PC-3 (cell line): ENCODE results near the gene PDYN. TPM values are rescaled to one million over a fixed set of nuclear protein-coding genes. Genes with fewer than 3 reads are reported as not detected.

Source experiments
- ATAC-seq: fragments of 200-7000 bp; cut with Tn5 transposase; 2 replicates; pipeline ENCODE4 v1.9.1; 2020; ENCODE audit warnings: mild to moderate bottlenecking, moderate library complexity
- BruUV-seq: library from RNA; stranded (reverse); fragments of 400-500 nt; replicated peaks from 2 replicates; lab custom pipeline; 2021; lab: Mats Ljungman, UMichigan
- CTCF ChIA-PET: fragments of 300-600 bp; sonication (Branson Sonifier 250); formaldehyde crosslinking; loops from one replicate; lab custom pipeline; 2022; ENCODE audit warnings: antibody characterized with exemption; lab: Charles Lee
- POLR2A ChIA-PET: fragments of 300-600 bp; sonication (Branson Sonifier 250); formaldehyde crosslinking; loops from one replicate; lab custom pipeline; 2022; ENCODE audit warnings: antibody characterized with exemption; ENCODE audit not compliant: unreplicated experiment; lab: Charles Lee
- DNase-seq: peaks from one replicate; pipeline ENCODE4 v3.0.0-alpha.2; 2015
- H2AFZ ChIP-seq: fragments of 300-600 bp; sonication (generic); 2 replicates; pipeline ENCODE4 v1.6.0; 2016; ENCODE audit warnings: antibody characterized with exemption, low read length
- H3F3A ChIP-seq: fragments of 300-600 bp; sonication (generic); one replicate; pipeline ENCODE4 v1.6.0; 2017; ENCODE audit warnings: antibody characterized with exemption, low read length, control low read depth, mild to moderate bottlenecking; ENCODE audit not compliant: unreplicated experiment
- H3K27ac ChIP-seq: fragments of 300-600 bp; sonication (generic); 2 replicates; pipeline ENCODE4 v1.5.1; 2016; ENCODE audit warnings: mild to moderate bottlenecking, low read length
- H3K27me3 ChIP-seq: fragments of 300-600 bp; sonication (generic); 2 replicates; pipeline ENCODE4 v1.6.1; 2016; ENCODE audit warnings: low read length, mixed read lengths
- H3K36me3 ChIP-seq: fragments of 300-600 bp; sonication (generic); 2 replicates; pipeline ENCODE4 v1.6.1; 2016; ENCODE audit warnings: low read depth, mixed run types, low read length, mixed read lengths
- H3K4me1 ChIP-seq: fragments of 300-600 bp; sonication (generic); 2 replicates; pipeline ENCODE4 v1.5.1; 2016; ENCODE audit warnings: low read length; ENCODE audit not compliant: insufficient read depth
- H3K4me2 ChIP-seq: fragments of 300-600 bp; sonication (generic); 2 replicates; pipeline ENCODE4 v1.6.0; 2016; ENCODE audit warnings: low read length
- H3K4me3 ChIP-seq: fragments of 300-600 bp; sonication (generic); 2 replicates; pipeline ENCODE4 v1.5.1; 2016; ENCODE audit warnings: mild to moderate bottlenecking, low read length, mixed read lengths
- H3K79me2 ChIP-seq: fragments of 300-600 bp; sonication (generic); 2 replicates; pipeline ENCODE4 v1.6.1; 2017; ENCODE audit warnings: low read length, mixed read lengths
- H3K9ac ChIP-seq: fragments of 300-600 bp; sonication (generic); 2 replicates; pipeline ENCODE4 v1.6.0; 2016; ENCODE audit warnings: mild to moderate bottlenecking, low read length
- H3K9me2 ChIP-seq: fragments of 300-600 bp; sonication (generic); replicated peaks from 2 replicates; pipeline ENCODE4 v1.6.1; 2016; ENCODE audit warnings: mixed run types, low read length, mixed read lengths
- H3K9me3 ChIP-seq: fragments of 300-600 bp; sonication (generic); 2 replicates; pipeline ENCODE4 v1.6.1; 2016; ENCODE audit warnings: low read length, mixed read lengths
- H4K20me1 ChIP-seq: fragments of 300-600 bp; sonication (generic); 2 replicates; pipeline ENCODE4 v1.6.1; 2016; ENCODE audit warnings: low read length, mixed read lengths
- CTCF ChIP-seq: fragments of 300-600 bp; sonication (generic); conservative IDR thresholded peaks from 2 replicates; pipeline ENCODE4 v1.5.1; 2017; ENCODE audit warnings: antibody characterized with exemption, low read depth, mild to moderate bottlenecking, low read length
- EZH2 ChIP-seq: fragments of 300-600 bp; sonication (generic); IDR thresholded peaks from one replicate; pipeline ENCODE4 v1.6.1; 2017; ENCODE audit warnings: antibody characterized with exemption, mild to moderate bottlenecking, low read length; ENCODE audit not compliant: unreplicated experiment
- EZH2phosphoT487 ChIP-seq: fragments of 300-600 bp; sonication (generic); IDR thresholded peaks from 2 replicates; pipeline ENCODE4 v1.6.1; 2018; ENCODE audit warnings: mild to moderate bottlenecking, antibody characterized with exemption, low read length, borderline replicate concordance
- intact Hi-C: fragments of 100-400 bp; cut with micrococcal nuclease; formaldehyde crosslinking; loops from 2 replicates; pipeline ENCODE4 v1.9.0; 2023
- total RNA-seq: library from RNA; depleted of rRNA; stranded (reverse); fragments of >200 nt; gene quantifications from 2 replicates; pipeline ENCODE4 v1.2.3, GENCODE V29; 2014

Gene PDYN
- total RNA-seq, 1 experiment from 2014 or later, result not detected

DNA sequence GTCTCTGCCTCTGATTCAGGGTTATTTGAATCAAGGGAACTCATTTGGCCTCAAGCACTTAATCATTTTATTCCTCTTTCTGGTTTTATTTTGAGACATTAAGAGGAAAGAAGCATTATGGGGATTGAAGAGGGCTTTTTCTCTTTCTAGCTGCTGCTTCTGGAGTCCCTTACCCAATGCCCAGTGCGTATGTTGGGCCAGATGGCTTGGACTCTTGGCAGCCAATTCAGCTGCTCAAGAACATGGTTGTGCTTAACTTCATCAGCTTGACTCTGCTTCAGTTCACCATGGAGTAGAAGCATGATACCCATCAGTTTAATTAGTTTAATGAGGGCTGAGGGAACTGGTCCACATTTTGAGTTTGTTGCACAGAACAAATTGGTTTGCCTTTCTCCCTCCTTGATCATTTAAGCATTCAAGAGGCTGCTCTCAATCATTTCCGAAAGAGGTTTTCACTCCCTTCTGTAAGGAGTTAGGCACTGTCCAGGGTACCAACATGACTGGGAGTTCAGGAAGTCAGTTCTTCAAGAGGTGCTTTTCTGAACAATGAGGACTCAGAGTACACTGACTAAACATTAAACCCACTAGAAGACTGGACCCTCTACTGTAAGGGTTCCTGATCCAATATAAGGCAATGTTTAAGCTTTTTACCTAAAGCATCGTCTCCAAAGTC is 14.6 kb downstream of the PDYN start:
- Histone ChIP-seq H3K4me1 (no peaks in the 10 kb centered on the region), H3K9ac (no peak overlapping the region), H3K27ac (no peak overlapping the region), H3K79me2 (no peaks in the 10 kb centered on the region), H3K4me2 (no peak overlapping the region), H3F3A (no peaks in the 10 kb centered on the region), H3K9me3 (no peaks in the 10 kb centered on the region), H3K4me3 (no peak overlapping the region), H4K20me1 (no peaks in the 10 kb centered on the region), H3K27me3 (peaks cover 73% of the 10 kb centered on the region), H3K36me3 (no peaks in the 10 kb centered on the region), H3K9me2 (no peaks in the 10 kb centered on the region), H2AFZ (no peak overlapping the region)
- ChIA-PET CTCF (no interaction called here), POLR2A (no interaction called here)
- TF ChIP-seq CTCF (no peak), EZH2phosphoT487 (no peak)
- no peak for ATAC-seq
- no peak for DNase-seq
- no TSS peak for BruUV-seq
- intact Hi-C loops, result no loop called here

DNA sequence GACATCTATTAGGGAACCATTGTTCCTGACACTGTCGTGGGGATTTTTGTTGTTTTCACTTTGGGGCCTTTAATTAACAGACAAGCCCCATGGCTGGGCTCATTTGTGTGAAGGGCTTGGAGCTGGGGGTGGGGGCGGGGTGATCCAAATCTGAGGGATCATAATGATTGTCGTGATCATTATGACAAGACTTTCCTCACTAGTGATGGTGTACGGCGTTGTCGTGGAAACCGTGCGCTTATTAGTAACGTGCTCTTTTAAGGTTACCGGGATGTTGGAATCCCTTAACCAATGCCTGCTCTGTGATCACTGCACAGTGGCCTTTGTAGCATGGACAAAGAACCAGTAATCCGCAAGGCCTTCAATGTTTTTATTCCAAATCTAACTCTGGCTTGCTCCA is 18.6 kb downstream of the PDYN start:
- H3K36me3 ChIP-seq, result no peaks in the 10 kb centered on the region
- ChIA-PET CTCF (no interaction called here), POLR2A (no interaction called here)
- no peaks in the 10 kb centered on the region for H3K79me2 ChIP-seq
- H3K9ac ChIP-seq, result no peak overlapping the region
- intact Hi-C loops, result no loop called here
- TF ChIP-seq CTCF (no peak), EZH2phosphoT487 (no peak), EZH2 (no peak)
- no peaks in the 10 kb centered on the region for H3F3A ChIP-seq
- H3K4me1 ChIP-seq, result no peaks in the 10 kb centered on the region
- H3K27ac ChIP-seq, result no peak overlapping the region
- H4K20me1 ChIP-seq, result no peaks in the 10 kb centered on the region
- no TSS peak for BruUV-seq
- no peaks in the 10 kb centered on the region for H3K9me2 ChIP-seq
- peaks cover 77% of the 10 kb centered on the region for H3K27me3 ChIP-seq
- H3K4me3 ChIP-seq, result no peak overlapping the region
- no peak overlapping the region for H2AFZ ChIP-seq
- ATAC-seq, result no peak
- H3K4me2 ChIP-seq, result no peak overlapping the region
- no peak for DNase-seq
- H3K9me3 ChIP-seq, result no peaks in the 10 kb centered on the region

GRCh38 chr20:1973601-1974440 is 20.0 kb downstream of the PDYN start:
- no peaks in the 10 kb centered on the region for H3K79me2 ChIP-seq
- no peaks in the 10 kb centered on the region for H3K36me3 ChIP-seq
- no peaks in the 10 kb centered on the region for H4K20me1 ChIP-seq
- CTCF ChIA-PET, result no interaction called here
- no peaks in the 10 kb centered on the region for H3K9me3 ChIP-seq
- DNase-seq, result no peak
- intact Hi-C loops, result no loop called here
- H3K27ac ChIP-seq, result no peak overlapping the region
- no peak overlapping the region for H3K4me2 ChIP-seq
- no peaks in the 10 kb centered on the region for H3K4me1 ChIP-seq
- no peak for ATAC-seq
- H3K4me3 ChIP-seq, result no peak overlapping the region
- peaks cover 78% of the 10 kb centered on the region for H3K27me3 ChIP-seq
- TF ChIP-seq EZH2, result no peak
- no peak for TF ChIP-seq CTCF
- TF ChIP-seq EZH2phosphoT487, result no peak
- H3F3A ChIP-seq, result no peaks in the 10 kb centered on the region
- H3K9ac ChIP-seq, result no peak overlapping the region
- H2AFZ ChIP-seq, result no peak overlapping the region
- BruUV-seq, result no TSS peak
- H3K9me2 ChIP-seq, result no peaks in the 10 kb centered on the region
- POLR2A ChIA-PET, result no interaction called here
